Karpas-422 (cell line): ENCODE results near the gene TMEM109. TPM values are rescaled to one million over a fixed set of nuclear protein-coding genes. Genes with fewer than 3 reads are reported as not detected.
"Not testable (repeated sequence)": the region's sequence is repeated elsewhere in the genome, so short reads cannot be mapped to it uniquely, and the experiment has no call there.

ENCODE experiments used
- DNase-seq: peaks from one replicate; pipeline ENCODE4 v3.0.0-alpha.2; 2015
- H2AFZ ChIP-seq: fragments of 200-600 bp; sonication (generic); 2 replicates; pipeline ENCODE4 v1.6.1; 2014; ENCODE audit warnings: antibody characterized with exemption, low read length, mixed read lengths
- H3K27ac ChIP-seq: fragments of 200-600 bp; sonication (generic); 2 replicates; pipeline ENCODE4 v1.5.1; 2014; ENCODE audit warnings: mild to moderate bottlenecking, low read length, moderate library complexity
- H3K27me3 ChIP-seq: fragments of 200-600 bp; sonication (generic); 2 replicates; pipeline ENCODE4 v1.6.1; 2014; ENCODE audit warnings: low read length, mixed read lengths
- H3K36me3 ChIP-seq: fragments of 200-600 bp; sonication (generic); 2 replicates; pipeline ENCODE4 v1.6.1; 2014; ENCODE audit warnings: low read length, mixed read lengths; ENCODE audit not compliant: insufficient read depth
- H3K4me1 ChIP-seq: fragments of 200-600 bp; sonication (generic); 2 replicates; pipeline ENCODE4 v1.6.1; 2014; ENCODE audit warnings: mild to moderate bottlenecking, low read length, mixed read lengths
- H3K4me2 ChIP-seq: fragments of 200-600 bp; sonication (generic); 2 replicates; pipeline ENCODE4 v1.6.1; 2014; ENCODE audit warnings: low read length, low read depth, mild to moderate bottlenecking; ENCODE audit not compliant: poor library complexity, severe bottlenecking
- H3K4me3 ChIP-seq: fragments of 200-600 bp; sonication (generic); 2 replicates; pipeline ENCODE4 v1.5.1; 2014; ENCODE audit warnings: mild to moderate bottlenecking, antibody characterized with exemption, low read length, mixed read lengths
- H3K79me2 ChIP-seq: fragments of 200-600 bp; sonication (generic); 2 replicates; pipeline ENCODE4 v1.6.1; 2014; ENCODE audit warnings: mild to moderate bottlenecking, low read length, mixed read lengths
- H3K9ac ChIP-seq: fragments of 200-600 bp; sonication (generic); 2 replicates; pipeline ENCODE4 v1.6.0; 2014; ENCODE audit warnings: low read length
- H3K9me2 ChIP-seq: fragments of 200-600 bp; sonication (generic), shearing (Covaris generic); replicated peaks from 2 replicates; pipeline ENCODE4 v1.6.0; 2014; ENCODE audit warnings: mild to moderate bottlenecking, low read length, moderate library complexity; ENCODE audit not compliant: insufficient read depth
- H3K9me3 ChIP-seq: fragments of 300-700, 200-600 bp; sonication (generic); 2 replicates; pipeline ENCODE4 v1.6.1; 2014; ENCODE audit warnings: low read length, mixed read lengths
- H4K20me1 ChIP-seq: fragments of 200-600 bp; sonication (generic); 2 replicates; pipeline ENCODE4 v1.6.1; 2014; ENCODE audit warnings: mild to moderate bottlenecking, antibody characterized with exemption, low read length, low read depth; ENCODE audit not compliant: insufficient read depth
- total RNA-seq: library from RNA; depleted of rRNA; stranded (reverse); fragments of >200 nt; shearing (Covaris generic); gene quantifications from 2 replicates; pipeline ENCODE4 v1.2.3, GENCODE V29; 2014; ENCODE audit warnings: low replicate concordance

The TMEM109 gene
- total RNA-seq, 1 experiment from 2014 or later = 44.4 TPM

GRCh38 chr11:60905551-60906113 is 8.3 kb upstream of the TMEM109 start:
- no peaks in the 10 kb centered on the region for H3K9me3 ChIP-seq
- no peaks in the 10 kb centered on the region for H3K27me3 ChIP-seq
- H3K4me3 ChIP-seq = peak overlapping the region; percentile 83
- peaks cover 32% of the 10 kb centered on the region for H3K4me1 ChIP-seq
- peaks cover 29% of the 10 kb centered on the region for H4K20me1 ChIP-seq
- DNase-seq = no peak
- no peaks in the 10 kb centered on the region for H3K9me2 ChIP-seq
- H3K36me3 ChIP-seq = peaks cover 34% of the 10 kb centered on the region; the same call in 1 of the 2 replicates
- peak overlapping the region; percentile 93 for H3K9ac ChIP-seq
- H3K79me2 ChIP-seq = peaks cover 36% of the 10 kb centered on the region
- H2AFZ ChIP-seq = no peak overlapping the region
- peak overlapping the region; percentile 89 for H3K4me2 ChIP-seq
- H3K27ac ChIP-seq = peak overlapping the region; percentile 86

DNA sequence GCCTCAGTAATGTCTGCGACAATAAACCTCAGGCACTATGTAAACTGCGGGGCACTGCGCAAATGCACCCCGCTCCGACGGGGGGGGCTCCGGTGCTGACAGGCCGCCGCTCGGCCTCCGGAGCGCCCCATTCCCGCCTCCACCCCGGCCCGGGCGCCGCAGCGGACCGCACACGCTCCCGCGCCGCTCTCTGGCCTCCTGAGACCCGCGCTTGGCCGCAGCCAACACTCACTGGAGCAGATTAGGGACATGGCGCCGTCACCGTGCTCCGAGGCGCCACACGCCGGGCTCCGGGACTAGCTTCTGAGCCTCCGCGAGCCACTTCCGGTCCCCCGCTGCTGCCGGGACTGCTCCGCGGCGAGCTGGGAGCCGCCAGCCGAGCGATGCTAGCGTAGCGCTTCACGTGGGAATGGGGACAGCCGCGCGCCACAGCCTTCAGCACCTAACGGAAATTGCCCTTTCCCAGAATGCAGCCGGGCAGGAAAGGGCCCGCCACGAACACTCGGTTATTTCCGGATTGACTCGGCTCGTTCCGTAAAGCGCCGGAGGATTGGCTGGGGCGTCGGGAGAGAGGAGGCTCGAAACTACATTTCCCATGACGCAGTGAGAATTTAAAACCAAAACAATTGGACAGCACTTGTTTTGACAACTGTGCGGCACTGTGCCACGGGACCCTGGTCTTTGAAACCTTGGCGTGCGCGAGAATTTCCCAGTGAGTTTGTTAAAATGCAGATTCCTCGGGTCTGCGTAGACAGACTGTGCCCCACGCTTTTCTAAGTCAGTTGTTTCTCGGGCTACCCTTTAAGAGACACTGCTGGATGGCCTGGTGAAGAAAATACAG is 7.6 kb upstream of the TMEM109 start, which contains the start of gene PRPF19:
TSS of gene PRPF19 (minus strand) at position 454 of the 841 bp plus-strand sequence. CDS start at position 251, 203 bp downstream.
- H3K9me2 ChIP-seq = no peaks in the 10 kb centered on the region
- H3K4me2 ChIP-seq = peak within 1 kb of the TSS; percentile 89
- peaks cover 36% of the 10 kb centered on the region for H3K79me2 ChIP-seq
- peak within 1 kb of the TSS; percentile 83 for H3K4me3 ChIP-seq
- H3K36me3 ChIP-seq = peaks cover 32% of the 10 kb centered on the region; the same call in 1 of the 2 replicates
- H4K20me1 ChIP-seq = peaks cover 29% of the 10 kb centered on the region
- no peaks in the 10 kb centered on the region for H3K9me3 ChIP-seq
- peak; percentile 99 for DNase-seq
- peak within 1 kb of the TSS; percentile 86 for H3K27ac ChIP-seq
- peaks cover 35% of the 10 kb centered on the region for H3K4me1 ChIP-seq
- peak within 1 kb of the TSS; percentile 93 for H3K9ac ChIP-seq
- H3K27me3 ChIP-seq = no peaks in the 10 kb centered on the region
- peak within 1 kb of the TSS; percentile 95 for H2AFZ ChIP-seq

DNA sequence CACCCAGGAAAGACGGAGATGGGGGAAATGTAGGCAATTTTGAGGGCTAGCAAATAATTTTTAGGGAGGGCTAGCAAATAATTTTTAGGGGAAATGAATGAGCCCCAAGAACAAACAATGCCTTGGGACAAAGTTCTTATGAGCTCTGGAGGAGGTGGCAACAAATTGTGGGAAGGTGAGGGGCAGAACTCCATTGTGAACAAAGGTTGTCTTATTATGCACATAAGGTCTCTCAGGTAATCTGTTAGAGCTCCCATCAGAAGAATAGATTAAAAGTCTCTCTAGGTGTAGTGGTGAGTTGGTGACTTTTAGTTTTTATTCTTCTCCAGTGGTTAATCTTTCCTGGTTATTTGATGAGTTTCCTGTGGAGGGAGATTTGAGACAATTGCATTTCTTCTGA is 5.2 kb upstream of the TMEM109 start:
- Histone ChIP-seq H3K79me2 (peaks cover 25% of the 10 kb centered on the region), H3K27ac (no peak overlapping the region), H3K4me1 (peaks cover 44% of the 10 kb centered on the region), H4K20me1 (peaks cover 15% of the 10 kb centered on the region), H3K4me3 (no peak overlapping the region), H3K9me3 (no peaks in the 10 kb centered on the region), H2AFZ (no peak overlapping the region), H3K27me3 (no peaks in the 10 kb centered on the region), H3K9ac (no peak overlapping the region), H3K9me2 (no peaks in the 10 kb centered on the region), H3K36me3 (peaks cover 12% of the 10 kb centered on the region; the same call in 1 of the 2 replicates), H3K4me2 (no peak overlapping the region)
- no peak for DNase-seq

- not testable (repeated sequence) for H3K4me3 ChIP-seq, H2AFZ ChIP-seq, H4K20me1 ChIP-seq, H3K27ac ChIP-seq, H3K27me3 ChIP-seq, DNase-seq, H3K9me2 ChIP-seq, H3K4me2 ChIP-seq, H3K9ac ChIP-seq, H3K36me3 ChIP-seq, H3K9me3 ChIP-seq
- H3K4me1 ChIP-seq = peaks cover 44% of the 10 kb centered on the region
- H3K79me2 ChIP-seq = peaks cover 22% of the 10 kb centered on the region
Observed at GRCh38 chr11:60909680-60910280, 4.2 kb upstream of the TMEM109 start.

DNA sequence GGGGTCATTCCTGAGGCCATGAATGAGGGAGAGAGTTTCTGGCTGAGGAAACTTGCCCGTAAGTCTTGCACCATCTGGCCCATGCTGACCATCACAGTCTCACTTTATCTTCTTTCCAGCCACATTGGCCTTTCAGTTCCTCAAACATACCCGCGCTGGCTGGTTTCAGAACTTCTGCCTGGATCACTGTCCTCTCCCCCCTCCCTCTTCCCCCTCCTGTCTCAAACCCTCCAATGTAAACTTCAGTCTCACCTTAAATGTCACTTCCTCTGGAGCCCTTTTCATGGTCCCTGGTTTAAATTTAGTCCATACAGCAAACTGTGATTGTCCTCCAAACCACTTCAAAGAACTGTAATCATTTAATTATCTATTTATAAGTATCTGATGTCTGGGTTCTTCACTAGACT is 3.7 kb upstream of the TMEM109 start:
- H3K27me3 ChIP-seq = no peaks in the 10 kb centered on the region
- no peaks in the 10 kb centered on the region; the same call in 1 of the 2 replicates for H4K20me1 ChIP-seq
- peaks cover 22% of the 10 kb centered on the region for H3K79me2 ChIP-seq
- no peaks in the 10 kb centered on the region for H3K9me2 ChIP-seq
- peaks cover 44% of the 10 kb centered on the region for H3K4me1 ChIP-seq
- H3K27ac ChIP-seq = no peak overlapping the region
- H3K9ac ChIP-seq = no peak overlapping the region
- DNase-seq = no peak
- H3K9me3 ChIP-seq = no peaks in the 10 kb centered on the region
- H3K36me3 ChIP-seq = no peaks in the 10 kb centered on the region
- H2AFZ ChIP-seq = no peak overlapping the region
- no peak overlapping the region for H3K4me2 ChIP-seq
- H3K4me3 ChIP-seq = no peak overlapping the region

DNA sequence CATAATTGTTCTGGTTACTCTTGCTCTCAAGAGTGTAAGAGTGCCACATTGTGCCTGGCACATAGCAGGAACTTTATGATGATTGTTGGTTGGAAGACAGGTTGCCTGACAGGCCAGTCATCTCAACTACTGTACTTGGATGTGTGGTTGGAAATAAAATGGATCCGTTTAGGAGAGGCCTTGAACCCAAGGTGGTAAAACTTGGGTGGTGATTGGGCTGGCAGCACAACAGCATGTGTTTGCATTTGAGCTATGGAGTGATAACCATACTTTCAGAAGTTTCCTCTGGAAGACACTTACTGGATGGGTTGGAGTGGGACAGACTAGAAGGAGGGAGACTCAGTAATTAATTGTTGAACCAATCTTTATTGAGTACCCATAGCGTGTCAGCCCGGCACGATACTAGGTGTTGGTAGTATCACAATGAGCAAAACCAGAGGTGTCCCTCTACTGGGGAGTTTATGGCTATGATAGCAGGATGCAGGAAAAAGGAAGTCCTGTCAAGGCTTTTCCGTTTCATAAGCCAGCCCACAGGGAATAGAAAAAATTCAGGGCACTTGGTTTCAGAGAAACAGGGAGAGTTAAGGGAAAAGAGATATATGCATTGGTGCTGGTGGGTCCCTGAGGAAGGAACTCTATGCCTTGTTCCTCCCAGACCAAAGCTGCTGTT is 3.1 kb upstream of the TMEM109 start:
- H3K79me2 ChIP-seq = peaks cover 22% of the 10 kb centered on the region
- no peaks in the 10 kb centered on the region for H3K9me3 ChIP-seq
- no peak overlapping the region for H3K4me3 ChIP-seq
- H4K20me1 ChIP-seq = no peaks in the 10 kb centered on the region; the same call in 1 of the 2 replicates
- DNase-seq = no peak
- H3K36me3 ChIP-seq = no peaks in the 10 kb centered on the region
- H3K9me2 ChIP-seq = no peaks in the 10 kb centered on the region
- H2AFZ ChIP-seq = no peak overlapping the region
- no peak overlapping the region for H3K4me2 ChIP-seq
- H3K9ac ChIP-seq = no peak overlapping the region
- H3K4me1 ChIP-seq = peaks cover 49% of the 10 kb centered on the region
- H3K27ac ChIP-seq = no peak overlapping the region
- H3K27me3 ChIP-seq = no peaks in the 10 kb centered on the region

DNA sequence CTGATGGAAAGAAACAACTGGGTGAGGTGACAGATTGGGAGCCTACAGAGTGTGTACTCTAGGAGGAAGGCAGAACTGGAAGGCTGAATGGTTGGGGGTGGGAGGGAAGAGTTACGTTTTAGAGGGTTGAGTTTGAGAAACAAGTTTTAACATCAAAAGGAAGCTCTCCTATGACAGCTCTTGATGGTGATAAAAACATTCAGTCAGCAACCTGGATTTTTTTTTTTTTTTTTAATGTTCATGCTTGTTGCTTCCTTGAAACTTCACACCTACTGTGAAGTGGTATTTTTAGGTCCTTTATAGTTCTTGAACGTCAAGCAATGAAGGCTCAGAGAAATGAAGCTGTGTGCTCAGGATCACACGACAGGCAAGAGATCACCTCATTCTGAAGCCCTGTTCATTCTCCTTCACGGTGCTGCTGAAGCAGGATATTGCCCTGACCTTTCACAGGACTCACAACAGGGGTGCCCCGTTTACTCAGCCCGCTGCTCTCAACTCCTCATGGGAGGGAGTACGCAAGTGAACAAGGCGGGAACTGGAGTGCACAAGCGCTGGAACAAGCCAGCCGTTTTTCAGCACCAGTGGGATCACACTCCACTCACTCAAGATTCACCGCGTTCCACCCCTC is 1.6 kb upstream of the TMEM109 start:
- Histone ChIP-seq H3K9ac (no peak overlapping the region), H4K20me1 (no peaks in the 10 kb centered on the region), H3K36me3 (no peaks in the 10 kb centered on the region), H3K27me3 (no peaks in the 10 kb centered on the region), H3K4me3 (no peak overlapping the region), H3K9me3 (no peaks in the 10 kb centered on the region), H3K27ac (no peak overlapping the region), H3K4me2 (no peak overlapping the region), H3K4me1 (peaks cover 57% of the 10 kb centered on the region), H3K9me2 (no peaks in the 10 kb centered on the region), H3K79me2 (peaks cover 33% of the 10 kb centered on the region), H2AFZ (no peak overlapping the region)
- DNase-seq = no peak
